Transverse colon (tissue), 4 donors: ENCODE measurements around the gene KRT81. TPM values are rescaled to one million over a fixed set of nuclear protein-coding genes. Genes with fewer than 3 reads are reported as not detected.

Experiments used
- DNase-seq: peaks from one replicate; pipeline ENCODE4 v3.0.0-alpha.2; 2019
- H3K27ac ChIP-seq, 4 donors: fragments of 200-600 bp; sonication (generic); 2 replicates each; pipeline ENCODE4 v1.5.1; 2016 to 2018; ENCODE audit warnings: inconsistent platforms in 4 of 4
- H3K27me3 ChIP-seq: fragments of 200-600 bp; sonication (generic); 2 replicates; pipeline ENCODE4 v1.5.1; 2017; ENCODE audit warnings: inconsistent platforms
- H3K36me3 ChIP-seq, 4 donors: fragments of 200-600 bp; sonication (generic); 2 replicates each; pipeline ENCODE4 v1.5.1; 2017 to 2019; ENCODE audit warnings: inconsistent platforms in 4 of 4
- H3K4me1 ChIP-seq, 4 donors: fragments of 200-600 bp; sonication (generic); 2 replicates each; pipeline ENCODE4 v1.5.1; 2017 to 2020; ENCODE audit warnings: inconsistent platforms in 4 of 4
- H3K4me3 ChIP-seq, 4 donors: fragments of 200-600 bp; sonication (generic); 1 replicate in 1 of 4; 2 replicates in 3 of 4; pipeline versions ENCODE4 v1.5.1 to v1.6.1; 2017 to 2019; ENCODE audit warnings: inconsistent platforms in 4 of 4
- H3K9me3 ChIP-seq, 2 donors: fragments of 200-600 bp; sonication (generic); 2 replicates each; pipeline ENCODE4 v1.5.1; 2017 to 2019; ENCODE audit warnings: inconsistent platforms in 2 of 2
- EP300 ChIP-seq: sonication (generic); formaldehyde crosslinking; IDR thresholded peaks from one replicate; pipeline ENCODE4 v1.6.1; 2017; ENCODE audit warnings: antibody characterized with exemption, low read depth
- POLR2A ChIP-seq: fragments of 450-650 bp; IDR thresholded peaks from one replicate; pipeline ENCODE4 v1.6.1; 2016; ENCODE audit warnings: antibody characterized with exemption, mild to moderate bottlenecking, moderate library complexity
- POLR2AphosphoS5 ChIP-seq, 3 donors: sonication (generic); formaldehyde crosslinking; IDR thresholded peaks; one replicate each; pipeline ENCODE4 v1.6.1; 2016; ENCODE audit warnings: antibody characterized with exemption in 3 of 3
- WGBS, 2 donors: methylation state at CpG; one replicate each; pipeline ENCODE4 v1.1.5; 2018; ENCODE audit warnings: low coverage in 1 of 2; 5-methylcytosine and 5-hydroxymethylcytosine counted together
- in situ Hi-C, 4 donors: fragments of 200-750 bp; cut with MboI; loops; one replicate each; pipeline versions ENCODE4 v1.15.0 to v1.15.1; 2017; ENCODE audit warnings: low sequenced_read_pairs in 3 of 4, low pct_ligation_motif_present in 1 of 4, low pct_unique_long_range_greater_than_20kb in 1 of 4
- intact Hi-C: fragments of 100-400 bp; cut with DNase I; formaldehyde crosslinking; loops from one replicate; pipeline ENCODE4 v1.15.1; 2023; ENCODE audit warnings: low total_unique reads
- total RNA-seq, 4 donors: library from RNA; depleted of rRNA; stranded (reverse); fragments of >200 nt; gene quantifications; one replicate each; pipeline ENCODE4 v1.1.0, GENCODE V29; 2016
- TF ChIP-seq, protein P1 (sequence below), 5 experiments: fragments of 200-600 bp in 3 of 5; fragments of 450-650 bp in 2 of 5; sonication (generic) in 3 of 5; IDR thresholded peaks; 1 replicate in 2 of 5; 2 replicates in 3 of 5; pipeline ENCODE4 v1.5.1; 2016 to 2017; ENCODE audit warnings: antibody characterized with exemption in 5 of 5, inconsistent platforms in 3 of 5, mild to moderate bottlenecking in 2 of 5, moderate library complexity in 1 of 5

Gene KRT81
- total RNA-seq, 4 donors from 2014 or later: not detected

GRCh38 chr12:52331833-52332232 is 40.5 kb upstream of the KRT81 start:
- in situ Hi-C loops: no loop called here
- Histone ChIP-seq H3K27me3 (peaks cover 2% of the 10 kb centered on the region), H3K9me3 (peaks cover 0 to 1% of the 10 kb centered on the region in 2 donors), H3K36me3 (no peaks in the 10 kb centered on the region), H3K4me3 (no peak overlapping the region), H3K4me1 (peaks cover 0 to 8% (median 0%) of the 10 kb centered on the region in 4 donors), H3K27ac (no peak overlapping the region)
- TF ChIP-seq EP300: no peak
- no peak for TF ChIP-seq POLR2A
- TF ChIP-seq POLR2AphosphoS5 (IDR thresholded peaks at IDR 0.05): no peak
- TF ChIP-seq, protein P1, sequence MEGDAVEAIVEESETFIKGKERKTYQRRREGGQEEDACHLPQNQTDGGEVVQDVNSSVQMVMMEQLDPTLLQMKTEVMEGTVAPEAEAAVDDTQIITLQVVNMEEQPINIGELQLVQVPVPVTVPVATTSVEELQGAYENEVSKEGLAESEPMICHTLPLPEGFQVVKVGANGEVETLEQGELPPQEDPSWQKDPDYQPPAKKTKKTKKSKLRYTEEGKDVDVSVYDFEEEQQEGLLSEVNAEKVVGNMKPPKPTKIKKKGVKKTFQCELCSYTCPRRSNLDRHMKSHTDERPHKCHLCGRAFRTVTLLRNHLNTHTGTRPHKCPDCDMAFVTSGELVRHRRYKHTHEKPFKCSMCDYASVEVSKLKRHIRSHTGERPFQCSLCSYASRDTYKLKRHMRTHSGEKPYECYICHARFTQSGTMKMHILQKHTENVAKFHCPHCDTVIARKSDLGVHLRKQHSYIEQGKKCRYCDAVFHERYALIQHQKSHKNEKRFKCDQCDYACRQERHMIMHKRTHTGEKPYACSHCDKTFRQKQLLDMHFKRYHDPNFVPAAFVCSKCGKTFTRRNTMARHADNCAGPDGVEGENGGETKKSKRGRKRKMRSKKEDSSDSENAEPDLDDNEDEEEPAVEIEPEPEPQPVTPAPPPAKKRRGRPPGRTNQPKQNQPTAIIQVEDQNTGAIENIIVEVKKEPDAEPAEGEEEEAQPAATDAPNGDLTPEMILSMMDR (IDR thresholded peaks at IDR 0.05): no peak
- intact Hi-C loops: no loop called here
- 79 to 87% methylated on average over 3 of the region's 3 CpGs for WGBS, 2 donors
- DNase-seq: no peak

DNA sequence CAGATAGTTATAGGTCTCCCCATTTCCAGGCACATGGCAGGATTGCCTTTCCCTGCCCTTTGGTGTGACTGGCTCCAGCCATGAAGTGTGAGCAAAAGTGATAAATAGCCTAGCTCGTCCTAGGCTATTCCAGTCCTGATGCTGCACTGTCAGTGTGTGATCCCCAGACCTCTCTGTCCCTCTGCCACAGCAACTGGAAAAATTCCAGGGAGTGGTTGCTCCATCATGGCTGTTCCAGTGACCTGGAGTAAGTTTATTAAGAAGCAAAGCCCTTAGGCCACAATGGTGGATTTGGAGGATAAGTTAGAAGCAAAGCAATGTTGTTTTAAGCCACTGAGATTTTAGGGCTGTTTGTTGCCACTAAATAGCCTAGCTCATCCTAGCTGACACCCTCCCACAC is 39.7 kb upstream of the KRT81 start:
- Histone ChIP-seq H3K4me3 (no peak overlapping the region), H3K36me3 (no peaks in the 10 kb centered on the region), H3K4me1 (peaks cover 0 to 8% (median 0%) of the 10 kb centered on the region in 4 donors), H3K27me3 (no peaks in the 10 kb centered on the region), H3K9me3 (no peaks in the 10 kb centered on the region), H3K27ac (no peak overlapping the region)
- intact Hi-C loops: no loop called here
- no peak for DNase-seq
- in situ Hi-C loops: no loop called here
- 85% methylated on average over 1 of the region's 1 CpG; no CpG with 5 or more reads in 1 of the 2 donors for WGBS, 2 donors
- TF ChIP-seq, protein P1 (IDR thresholded peaks at IDR 0.05): no peak
- TF ChIP-seq EP300 (no peak), POLR2A (no peak), POLR2AphosphoS5 (IDR thresholded peaks at IDR 0.05) (no peak)

- H3K4me3 ChIP-seq: no peak overlapping the region
- no peaks in the 10 kb centered on the region for H3K27me3 ChIP-seq
- H3K36me3 ChIP-seq: no peaks in the 10 kb centered on the region
- no peak overlapping the region for H3K27ac ChIP-seq
- TF ChIP-seq POLR2A (no peak), POLR2AphosphoS5 (IDR thresholded peaks at IDR 0.05) (no peak), EP300 (no peak)
- TF ChIP-seq, protein P1 (IDR thresholded peaks at IDR 0.05): peak in 1 of 5 experiments; percentile 7
- DNase-seq: no peak
- H3K9me3 ChIP-seq: no peaks in the 10 kb centered on the region
- 50 to 59% methylated on average over 2 to 10 of the region's 10 CpGs for WGBS, 2 donors
- intact Hi-C loops: loop anchor here (5.0 kb wide), 1 partner anchor 171 kb away; no protein-coding TSS in a partner anchor
- in situ Hi-C loops: no loop called here
- H3K4me1 ChIP-seq: no peaks in the 10 kb centered on the region
These were observed 36.6 kb upstream of the KRT81 start for GRCh38 chr12:52327830-52328500.

- no peaks in the 10 kb centered on the region for H3K27me3 ChIP-seq
- no peak overlapping the region for H3K27ac ChIP-seq
- TF ChIP-seq POLR2A: no peak
- TF ChIP-seq, protein P1 (IDR thresholded peaks at IDR 0.05): peak; percentile 67 to 84 (median 77)
- DNase-seq: peak; percentile 87
- in situ Hi-C loops (no loop called here), intact Hi-C loops (loop anchor here (5.0 kb wide), 1 partner anchor 170 kb away; no protein-coding TSS in a partner anchor)
- WGBS, 2 donors: 33 to 61% methylated on average over 5 to 11 of the region's 11 CpGs
- H3K4me3 ChIP-seq: no peak overlapping the region
- no peaks in the 10 kb centered on the region for H3K4me1 ChIP-seq
- no peaks in the 10 kb centered on the region for H3K9me3 ChIP-seq
- H3K36me3 ChIP-seq: no peaks in the 10 kb centered on the region
These were observed 35.9 kb upstream of the KRT81 start for GRCh38 chr12:52327052-52327829.
